Measurements from ENCODE around the gene PDGFC.
"Not testable (repeated sequence)": the region's sequence is repeated elsewhere in the genome, so short reads cannot be mapped to it uniquely, and the experiment has no call there.

PDGFC gene

GRCh38 chr4:156933633-156934258, 37.9 kb downstream of the PDGFC start:
- TF ChIP-seq CTCF (conservative IDR thresholded peaks at IDR 0.05; ENCODE audit: low read length): no peak
- H3K4me3 ChIP-seq (ENCODE audit: low read length): no peak overlapping the region
- DNase-seq (ENCODE audit: low read depth): peak; percentile 59

- H3K4me3 ChIP-seq (ENCODE audit: low read length); DNase-seq (ENCODE audit: low read depth): not testable (repeated sequence)
These were observed 39.2 kb downstream of the PDGFC start for GRCh38 chr4:156932360-156932759.

DNA sequence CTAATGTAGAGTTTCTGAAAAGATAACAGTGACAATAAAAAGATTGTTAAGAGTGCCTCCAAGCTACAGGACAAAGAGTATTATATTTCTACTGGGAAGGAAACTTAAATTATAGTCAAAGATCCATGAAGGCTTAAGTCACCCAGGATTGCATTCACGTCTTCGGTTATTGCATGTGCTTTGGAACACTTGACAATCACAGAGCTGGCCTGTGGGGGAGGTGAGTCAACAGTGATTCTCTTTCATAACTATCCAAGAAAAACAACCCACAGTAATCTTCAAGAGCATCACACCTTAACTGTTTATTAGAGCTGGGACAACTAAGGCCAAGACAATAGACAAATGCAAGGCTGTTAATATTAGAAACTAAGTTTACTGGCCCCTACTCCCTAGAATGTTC, 40.3 kb downstream of the PDGFC start:
- H3K4me3 ChIP-seq (ENCODE audit: low read length): no peak overlapping the region
- DNase-seq (ENCODE audit: low read depth): peak; percentile 87
- no peak for TF ChIP-seq CTCF (conservative IDR thresholded peaks at IDR 0.05; ENCODE audit: low read length)

GRCh38 chr4:156929386-156930105, 42.1 kb downstream of the PDGFC start:
- no peak for DNase-seq (ENCODE audit: low read depth)
- no peak overlapping the region for H3K4me3 ChIP-seq (ENCODE audit: low read length)
- TF ChIP-seq CTCF (conservative IDR thresholded peaks at IDR 0.05; ENCODE audit: low read length): no peak

DNA sequence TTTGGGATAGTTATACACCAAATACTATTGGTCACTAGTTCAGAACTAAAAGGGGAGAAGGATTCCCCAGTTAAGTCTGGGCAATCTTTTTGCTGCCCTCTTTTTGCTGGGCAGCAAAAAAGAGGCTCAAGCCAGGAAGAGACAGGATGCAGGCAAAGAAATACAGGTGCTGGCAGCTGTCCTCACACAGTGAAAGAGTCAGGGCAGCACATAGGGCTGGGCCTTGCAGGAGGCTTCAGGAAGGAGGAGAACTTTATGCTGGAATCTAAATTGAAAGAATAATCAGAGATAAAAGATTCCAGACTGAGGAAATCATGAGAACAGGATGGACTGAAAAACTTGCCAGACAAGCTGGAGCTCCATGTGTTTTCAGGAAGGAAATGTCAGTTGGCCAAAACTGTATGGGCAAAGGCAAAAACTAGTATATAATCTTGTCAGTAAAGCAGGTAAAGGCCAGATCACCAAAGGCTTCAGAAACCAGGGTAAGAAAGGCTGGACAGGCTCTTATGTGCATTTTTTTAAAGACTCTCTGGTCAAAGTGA, 46.8 kb downstream of the PDGFC start:
- no peak for DNase-seq (ENCODE audit: low read depth)
- no peak overlapping the region for H3K4me3 ChIP-seq (ENCODE audit: low read length)
- TF ChIP-seq CTCF (conservative IDR thresholded peaks at IDR 0.05; ENCODE audit: low read length): no peak

GRCh38 chr4:156923525-156923924, 48.1 kb downstream of the PDGFC start:
- DNase-seq (ENCODE audit: low read depth): no peak
- no peak overlapping the region for H3K4me3 ChIP-seq (ENCODE audit: low read length)
- no peak for TF ChIP-seq CTCF (conservative IDR thresholded peaks at IDR 0.05; ENCODE audit: low read length)

- no peak for TF ChIP-seq CTCF (conservative IDR thresholded peaks at IDR 0.05; ENCODE audit: low read length)
- H3K4me3 ChIP-seq (ENCODE audit: low read length): no peak overlapping the region
These were observed 56.4 kb downstream of the PDGFC start for GRCh38 chr4:156915221-156915620.

More at GRCh38 chr4:156915221-156915620, 56.4 kb downstream of the PDGFC start:
- no peak for DNase-seq (ENCODE audit: low read depth)

Data from AG10803 (cell line).